HG02571 (cell line): ENCODE data around the gene CDKAL1.
"Not testable (repeated sequence)": the region's sequence is repeated elsewhere in the genome, so short reads cannot be mapped to it uniquely, and the experiment has no call there.

Experiments used
- ATAC-seq: cut with Tn5 transposase; IDR thresholded peaks from one replicate; pipeline ENCODE4 v1.9.1; 2021; ENCODE audit warnings: mild to moderate bottlenecking, moderate library complexity; ENCODE audit not compliant: unreplicated experiment

Gene CDKAL1

DNA sequence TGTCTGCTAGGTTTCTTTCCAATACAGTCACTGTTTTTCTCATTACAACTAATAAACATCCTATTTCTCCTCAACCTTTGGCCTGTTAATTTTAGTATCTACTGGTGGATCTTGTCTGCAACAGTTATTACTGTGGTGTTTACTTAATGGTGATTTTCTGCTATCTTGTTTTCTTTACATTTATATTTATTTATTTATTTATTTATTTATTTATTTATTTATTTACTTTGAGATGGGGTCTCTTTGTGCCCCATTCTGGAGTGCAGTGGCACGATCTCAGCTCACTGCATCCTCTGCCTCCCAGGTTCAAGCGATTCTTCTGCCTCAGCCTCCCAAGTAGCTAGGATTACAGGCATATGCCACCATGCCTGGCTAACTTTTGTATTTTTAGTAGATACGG is 15.1 kb downstream of the CDKAL1 start:
- ATAC-seq: not testable (repeated sequence)

DNA sequence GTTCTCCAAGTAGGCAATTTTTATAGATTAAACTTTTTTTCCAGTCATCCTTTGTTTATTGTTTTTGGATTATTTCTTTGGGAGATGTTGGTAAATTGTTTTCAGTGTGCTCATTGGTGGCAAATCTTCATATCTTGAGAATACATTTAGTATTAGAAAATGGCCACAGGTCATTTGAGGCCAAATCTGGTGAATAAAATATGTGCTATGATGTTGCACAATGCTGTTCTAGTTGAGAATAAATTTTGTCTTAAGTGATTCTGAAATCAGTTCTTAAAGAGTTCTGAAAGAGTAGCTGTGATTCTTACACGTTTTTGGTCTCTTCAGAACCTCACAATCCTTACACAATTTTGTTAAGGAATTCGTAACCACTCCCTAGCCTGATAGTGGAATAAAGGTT is 20.1 kb downstream of the CDKAL1 start:
- ATAC-seq: no peak

DNA sequence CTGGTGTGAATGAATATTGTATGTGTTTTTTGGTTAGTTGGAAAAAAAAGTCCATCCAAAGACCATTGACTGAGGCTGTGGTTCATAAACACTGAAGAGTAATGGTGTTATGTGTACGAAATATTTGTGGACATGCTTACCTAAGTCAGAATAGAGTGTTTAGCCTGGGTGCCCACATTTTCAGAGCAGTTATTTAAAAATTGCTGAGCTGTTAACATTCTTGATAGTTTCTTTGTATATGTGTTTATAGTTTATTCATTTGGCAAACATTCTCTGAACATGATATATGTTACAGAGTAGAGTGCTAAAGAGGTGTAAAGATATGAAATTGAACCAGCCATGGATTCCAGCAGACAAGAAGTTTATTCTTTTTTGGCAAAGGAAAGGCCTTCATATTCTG is 20.6 kb downstream of the CDKAL1 start:
- no peak for ATAC-seq

DNA sequence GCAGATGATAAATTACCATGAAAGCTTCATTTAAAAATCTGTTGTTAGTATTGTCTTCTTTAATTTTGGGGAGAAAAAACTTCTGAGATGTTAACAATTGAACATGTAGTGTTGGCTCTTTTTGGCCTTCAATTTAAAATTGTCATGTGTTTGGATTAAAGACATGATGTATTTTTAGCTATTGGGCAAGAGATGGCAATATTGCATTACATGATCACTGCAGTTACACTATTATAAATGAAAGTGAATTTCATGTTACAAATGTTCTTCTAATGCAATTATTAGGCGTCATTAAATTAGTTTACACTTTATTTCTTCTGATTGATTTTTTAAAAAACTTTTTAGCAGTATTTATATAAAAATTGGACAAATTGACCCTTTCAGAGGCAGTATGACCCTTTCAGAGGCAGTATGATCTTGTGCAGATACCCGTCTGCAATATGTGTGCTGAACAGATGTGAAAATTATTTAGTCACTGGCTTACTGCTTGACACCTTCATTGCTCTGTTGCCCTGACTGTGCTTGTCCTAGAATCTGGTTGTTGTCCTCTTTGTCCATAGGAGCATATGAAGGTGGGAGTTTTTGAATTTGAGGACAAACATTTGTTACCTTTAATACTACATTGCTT is 25.8 kb downstream of the CDKAL1 start:
- no peak for ATAC-seq

DNA sequence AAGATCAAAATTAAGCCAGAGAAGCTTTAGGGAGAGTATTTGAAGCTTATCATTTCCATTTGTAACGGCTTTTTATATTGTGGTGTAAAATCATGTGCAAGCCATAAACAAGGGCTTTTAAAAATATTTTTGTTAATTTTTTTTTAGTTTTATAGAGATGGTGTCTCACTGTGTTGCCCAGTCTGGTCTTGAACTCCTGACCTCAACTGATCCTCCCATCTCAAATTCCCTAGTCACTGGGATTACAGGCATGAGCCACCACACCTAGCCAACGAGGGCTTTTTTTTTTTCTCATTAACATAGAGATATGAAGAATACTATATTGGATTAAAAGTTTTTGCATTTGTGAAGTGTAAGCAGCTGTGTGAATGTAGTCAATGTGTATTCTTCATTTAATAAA is 29.1 kb downstream of the CDKAL1 start:
- ATAC-seq: no peak

DNA sequence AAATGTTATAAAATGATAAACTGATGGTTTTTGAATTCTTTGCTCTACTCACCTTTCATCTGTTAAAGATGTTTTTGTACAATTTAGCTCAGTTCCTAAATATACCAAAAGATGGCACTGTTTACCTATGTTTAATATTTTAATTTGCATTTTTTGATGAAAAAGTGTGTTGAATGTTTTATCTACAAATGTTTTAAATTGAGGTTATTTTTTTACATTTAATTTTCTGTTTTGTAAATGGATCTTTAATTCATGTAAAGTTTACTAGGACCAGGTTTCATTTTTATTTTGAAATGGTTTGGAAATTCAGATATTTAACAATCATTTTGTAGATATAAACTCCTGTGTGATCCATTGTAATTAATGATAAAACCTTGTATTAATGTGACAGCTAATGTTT is 30.0 kb downstream of the CDKAL1 start:
- ATAC-seq: no peak

DNA sequence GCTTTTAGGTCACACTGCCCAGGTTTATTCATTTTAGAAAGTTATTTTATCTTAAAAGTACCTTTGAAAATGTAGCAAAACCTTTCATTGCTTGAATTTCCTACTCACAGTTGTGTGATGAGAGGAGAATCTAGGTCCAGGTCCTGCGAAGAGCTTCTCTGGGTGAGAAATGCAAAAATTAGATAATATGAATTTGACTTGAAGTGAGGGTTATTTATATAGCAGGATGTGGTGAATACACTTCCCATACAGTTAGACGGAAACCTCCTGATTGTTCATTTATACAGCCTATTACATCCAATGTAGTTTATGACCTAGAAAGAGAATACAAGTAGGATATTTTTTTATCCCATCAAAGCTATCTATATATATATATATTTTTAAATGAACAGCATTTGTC is 30.5 kb downstream of the CDKAL1 start:
- no peak for ATAC-seq

DNA sequence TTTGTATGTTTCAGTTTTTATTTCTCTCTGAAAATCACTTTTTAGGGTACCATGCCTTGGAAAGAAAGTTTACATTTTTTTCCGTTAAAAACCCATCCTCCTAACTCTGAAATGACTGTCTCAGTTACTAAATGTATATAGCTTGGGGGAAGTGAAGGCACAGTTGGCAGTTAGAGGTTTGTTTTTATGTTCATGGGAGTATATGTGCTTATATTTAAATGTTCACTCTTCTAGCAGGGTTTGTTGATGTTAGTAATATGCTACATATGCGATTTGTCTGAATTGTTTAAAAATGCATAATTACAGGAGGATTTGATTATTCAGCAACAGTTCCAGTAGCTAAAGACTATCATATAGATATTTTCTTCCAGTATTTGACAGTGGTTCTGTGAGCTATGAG is 31.1 kb downstream of the CDKAL1 start:
- ATAC-seq: peak; percentile 48

DNA sequence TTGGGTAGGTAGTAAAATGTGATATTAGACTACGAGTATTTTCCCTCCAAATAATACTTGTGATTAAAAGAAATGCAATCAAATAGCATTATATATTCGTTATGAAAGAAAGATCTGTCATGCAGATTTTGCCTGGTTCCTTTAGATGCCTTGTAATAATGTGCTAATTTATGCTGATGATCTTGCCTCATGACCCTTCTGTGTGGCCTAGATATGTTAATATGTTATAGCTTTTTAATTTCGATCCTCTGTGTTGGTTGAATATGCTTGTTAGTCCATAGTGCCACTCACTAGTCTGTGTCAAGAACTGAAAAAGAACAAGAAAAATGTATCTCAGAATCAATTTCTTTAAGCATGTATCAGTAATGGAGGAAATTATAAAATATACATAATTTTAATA is 31.9 kb downstream of the CDKAL1 start:
- ATAC-seq: no peak

DNA sequence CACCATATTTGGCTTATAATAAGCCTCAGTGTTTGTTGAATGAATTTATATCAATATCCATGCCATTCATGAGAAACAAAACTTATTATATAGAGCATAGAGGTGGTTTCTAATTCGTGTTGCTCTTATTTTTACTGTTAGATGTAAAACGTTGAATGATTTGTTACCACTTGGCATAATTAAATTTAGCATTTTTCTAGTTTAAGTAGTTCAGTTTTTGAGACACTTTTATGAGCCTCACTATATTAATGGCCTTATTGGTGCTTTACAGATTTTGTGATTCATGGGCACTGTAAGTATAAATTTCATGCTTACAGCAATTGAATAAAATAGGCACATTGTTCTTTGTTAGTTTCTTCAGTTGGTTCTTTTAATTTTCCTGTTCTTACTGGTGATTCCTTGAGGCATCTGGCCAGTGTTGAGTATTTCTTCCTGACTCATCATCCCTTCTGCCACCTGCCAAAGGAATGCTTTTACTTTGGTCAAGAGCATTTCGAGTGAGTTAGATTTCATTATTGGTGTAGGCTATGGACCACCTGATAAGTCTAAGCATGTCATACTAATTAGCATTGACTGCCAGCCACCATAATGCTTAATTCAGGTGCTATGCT is 34.8 kb downstream of the CDKAL1 start:
- ATAC-seq: no peak

DNA sequence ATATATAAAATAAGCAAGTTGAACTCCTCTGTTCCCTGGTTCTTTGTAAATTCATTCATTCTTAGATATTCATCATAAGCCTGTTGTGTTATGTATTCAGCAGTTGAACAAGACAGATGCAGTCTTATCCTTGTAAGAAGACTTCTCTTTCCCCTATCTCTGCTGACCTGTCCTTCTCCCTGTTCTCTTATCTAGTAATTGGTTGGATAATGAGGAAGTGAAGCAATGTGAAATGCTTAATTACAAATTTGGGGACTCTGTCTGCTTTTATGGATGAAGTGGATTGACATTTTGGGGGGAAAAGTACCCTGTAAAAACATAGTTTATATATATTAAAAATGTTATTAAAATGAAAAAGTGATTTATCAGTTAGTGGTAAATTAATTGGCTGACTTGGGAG is 37.0 kb downstream of the CDKAL1 start:
- no peak for ATAC-seq

DNA sequence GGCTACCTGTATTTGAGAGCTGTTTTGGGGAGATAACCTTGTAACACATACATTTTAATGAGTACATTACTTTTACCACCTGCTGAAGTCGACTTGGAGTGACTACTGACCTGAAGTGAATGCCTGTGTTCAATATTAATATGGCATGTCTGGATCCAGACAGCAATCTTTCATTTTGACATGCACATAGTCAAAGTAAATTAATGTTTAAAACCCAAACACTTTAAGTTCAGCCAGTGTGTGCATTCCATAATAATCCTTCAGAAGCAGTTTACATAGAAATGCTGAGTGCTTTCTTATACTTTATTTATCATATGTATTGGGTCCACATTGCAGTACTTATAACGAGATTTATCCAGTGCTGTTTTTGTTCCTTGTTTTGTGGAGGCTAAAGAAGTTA is 38.0 kb downstream of the CDKAL1 start:
- no peak for ATAC-seq

DNA sequence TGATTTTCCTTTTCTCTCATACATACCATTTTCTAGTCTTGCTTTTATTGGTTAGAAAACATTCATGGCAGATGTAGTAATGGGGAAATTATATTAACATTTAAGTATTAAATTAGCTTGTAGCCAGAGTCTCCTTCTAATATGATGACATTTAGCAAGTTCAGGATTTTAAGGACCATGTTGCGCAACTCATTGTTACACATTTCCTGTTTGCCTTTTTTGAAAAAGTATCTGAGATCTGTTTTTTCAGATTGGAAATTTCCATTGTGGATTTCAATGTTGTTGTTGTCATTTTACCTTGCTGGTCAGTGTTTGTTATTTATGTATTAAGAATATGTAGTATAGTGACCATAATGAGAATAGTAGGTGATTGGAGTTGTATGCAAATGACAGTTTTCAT is 38.7 kb downstream of the CDKAL1 start:
- no peak for ATAC-seq

DNA sequence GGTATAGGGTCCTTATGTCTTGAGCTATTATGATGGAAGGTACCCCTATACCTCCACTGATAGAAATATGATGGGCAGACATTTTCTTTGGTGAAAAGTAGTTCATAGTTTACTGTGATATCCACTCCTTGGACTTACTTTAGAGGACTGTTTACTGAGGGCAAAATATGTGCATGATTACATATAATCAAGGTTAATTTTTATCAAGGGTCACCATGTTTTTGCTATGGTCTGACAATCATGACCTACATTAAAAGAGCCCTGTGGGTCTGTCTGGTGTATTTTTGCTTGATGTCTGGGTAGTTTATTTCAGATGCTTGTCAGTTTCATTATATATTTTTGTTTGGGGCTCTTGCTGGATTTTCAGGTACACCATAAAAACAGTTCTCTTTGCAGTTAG is 40.1 kb downstream of the CDKAL1 start:
- ATAC-seq: no peak

DNA sequence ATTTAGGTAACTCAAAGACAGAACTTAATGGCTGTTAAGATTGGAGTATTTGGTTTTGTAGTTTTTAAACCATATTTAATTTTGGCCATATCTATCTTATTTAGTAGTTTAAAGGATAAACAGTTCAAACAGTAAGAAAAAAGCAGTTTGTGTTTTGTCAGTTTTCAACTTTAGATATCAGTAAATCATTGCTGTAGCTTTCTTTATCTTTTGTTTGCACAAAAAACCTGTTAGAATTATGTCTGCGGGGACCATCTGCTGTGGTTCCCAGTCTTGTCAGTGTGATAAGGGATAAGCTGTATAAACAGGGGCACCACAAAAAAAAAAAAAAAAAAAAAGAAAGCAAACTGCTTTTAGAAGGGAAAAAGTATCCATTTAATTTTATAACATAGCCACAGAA is 40.9 kb downstream of the CDKAL1 start:
- no peak for ATAC-seq

DNA sequence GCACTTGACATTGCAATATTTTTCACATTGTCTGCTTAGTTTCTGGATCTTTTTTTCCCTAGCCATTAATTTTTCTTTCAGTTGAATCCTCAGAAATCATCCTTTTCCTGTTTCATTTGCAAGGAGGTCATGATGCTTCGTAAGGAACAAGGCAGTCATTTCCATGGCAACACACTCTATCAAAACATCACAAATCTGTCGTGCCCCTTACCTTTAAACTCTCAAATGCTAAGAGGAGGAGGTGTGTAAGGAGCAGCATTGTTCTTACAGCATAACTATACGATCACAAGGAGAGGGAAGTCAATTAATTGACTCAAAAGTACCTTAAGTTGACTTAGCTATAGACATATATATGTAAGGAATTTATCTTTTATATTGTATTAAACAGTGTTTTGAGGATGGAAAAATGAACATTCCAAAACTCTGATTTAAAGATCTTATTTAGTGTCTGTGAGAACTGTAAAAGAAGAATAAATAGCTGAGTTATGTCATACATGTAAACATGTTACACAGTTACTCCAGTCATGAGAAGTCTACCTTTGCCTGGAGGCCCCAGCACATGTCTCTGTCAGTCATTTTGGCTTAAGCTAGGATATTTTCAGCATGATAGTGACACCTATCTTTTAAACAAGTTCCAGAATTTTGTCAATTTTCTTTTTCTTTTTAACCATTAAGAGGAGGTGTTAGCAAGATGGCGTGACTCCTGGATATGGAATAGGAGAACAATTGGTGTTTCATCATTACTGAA is 41.6 kb downstream of the CDKAL1 start:
- no peak for ATAC-seq

DNA sequence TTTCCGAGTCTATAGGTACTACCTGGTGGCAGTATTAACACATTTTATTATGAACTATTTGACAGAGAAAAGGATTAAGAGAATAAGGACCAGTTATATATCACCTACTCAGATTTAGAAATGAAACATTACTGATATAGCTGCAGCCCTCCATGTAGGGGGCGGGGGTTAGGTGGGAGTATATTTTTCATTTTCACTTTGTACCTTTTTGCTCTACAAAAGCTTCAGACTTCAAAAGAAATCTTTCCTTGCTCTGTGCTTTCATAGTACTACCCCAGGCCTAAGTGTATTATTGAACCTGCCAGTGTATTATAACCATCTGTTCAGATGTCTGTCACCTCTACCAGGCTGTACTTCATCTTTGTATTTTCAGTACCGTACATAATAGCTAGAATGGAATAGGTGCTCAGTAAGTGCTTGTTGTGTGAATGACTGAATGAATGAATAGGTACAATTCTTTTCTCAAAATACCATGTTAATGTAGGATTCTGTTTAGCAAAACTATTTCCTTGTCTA is 43.0 kb downstream of the CDKAL1 start:
- ATAC-seq: no peak

DNA sequence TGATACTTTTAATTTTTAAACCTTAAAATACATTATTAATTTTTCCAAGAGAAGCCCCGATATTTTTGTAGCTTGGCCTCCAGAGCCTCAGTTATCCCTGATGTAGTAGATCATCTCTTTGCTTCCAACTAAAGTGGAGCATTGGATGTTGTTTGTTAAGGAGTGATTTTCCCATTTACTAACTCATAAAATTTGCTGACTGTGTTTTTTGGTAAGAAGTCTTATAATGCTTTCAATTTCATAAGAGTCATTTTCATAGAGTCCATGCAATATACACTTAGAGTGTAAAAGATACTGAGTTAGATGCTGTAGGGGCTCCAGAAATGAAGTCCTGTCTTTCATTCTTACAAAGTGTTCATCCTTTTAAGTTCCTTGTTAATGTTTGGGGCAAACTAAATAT is 46.8 kb downstream of the CDKAL1 start:
- ATAC-seq: no peak

DNA sequence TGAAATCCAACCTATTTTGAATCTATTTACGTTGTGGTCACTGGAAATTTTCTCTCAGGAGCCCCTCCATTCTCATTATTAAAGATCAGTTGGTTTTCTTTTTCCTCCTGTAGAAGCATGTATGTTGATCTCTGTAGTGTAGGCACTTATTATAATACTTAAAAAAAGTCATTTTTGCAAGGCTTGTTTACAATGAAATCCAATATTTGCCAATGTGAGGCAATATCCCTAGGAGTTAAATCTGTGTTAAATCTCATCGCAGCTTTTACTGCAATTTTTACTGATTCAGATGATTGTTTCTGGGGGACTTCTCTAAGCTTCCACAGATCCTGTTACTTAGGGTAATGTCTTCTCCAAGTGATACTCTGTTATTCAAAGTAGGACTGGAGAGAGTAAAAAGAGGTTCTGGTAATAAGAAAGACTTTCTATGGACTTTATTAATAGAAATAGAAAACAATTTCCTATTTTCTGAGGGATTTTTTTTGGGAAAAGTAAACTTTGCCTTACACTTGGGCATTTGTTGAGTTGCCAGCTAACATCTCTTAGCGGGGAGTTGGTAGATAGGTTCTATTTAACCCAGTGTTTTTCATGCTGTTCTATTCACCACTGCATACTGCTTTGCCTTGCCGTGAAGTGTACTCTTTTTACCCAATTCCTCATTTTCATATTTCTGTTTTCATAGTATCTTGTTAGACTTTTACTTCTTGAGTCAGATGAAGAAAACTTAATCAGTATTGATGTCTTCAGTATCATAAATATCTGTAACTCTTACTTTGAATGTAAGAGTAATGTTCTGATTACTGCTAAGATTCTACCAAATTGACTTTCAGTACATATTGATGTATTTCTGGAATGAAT is 48.6 kb downstream of the CDKAL1 start:
- ATAC-seq: no peak

DNA sequence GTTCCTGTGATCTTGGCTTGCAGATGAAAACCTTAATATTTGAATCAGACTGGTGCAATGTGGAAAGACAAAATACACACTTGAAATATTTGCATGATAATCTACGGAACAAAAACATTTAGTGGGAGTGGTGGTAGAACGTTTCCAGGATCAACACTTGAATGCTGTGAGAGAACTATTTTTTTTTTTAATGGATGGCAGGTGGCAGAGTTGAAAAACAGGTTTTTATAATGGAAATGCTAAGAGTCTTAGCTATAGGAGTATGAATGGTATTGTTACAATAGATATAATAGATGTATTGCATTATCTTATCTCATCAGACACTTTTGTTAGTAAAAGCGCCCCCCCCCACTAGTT is 49.2 kb downstream of the CDKAL1 start:
- ATAC-seq: no peak

DNA sequence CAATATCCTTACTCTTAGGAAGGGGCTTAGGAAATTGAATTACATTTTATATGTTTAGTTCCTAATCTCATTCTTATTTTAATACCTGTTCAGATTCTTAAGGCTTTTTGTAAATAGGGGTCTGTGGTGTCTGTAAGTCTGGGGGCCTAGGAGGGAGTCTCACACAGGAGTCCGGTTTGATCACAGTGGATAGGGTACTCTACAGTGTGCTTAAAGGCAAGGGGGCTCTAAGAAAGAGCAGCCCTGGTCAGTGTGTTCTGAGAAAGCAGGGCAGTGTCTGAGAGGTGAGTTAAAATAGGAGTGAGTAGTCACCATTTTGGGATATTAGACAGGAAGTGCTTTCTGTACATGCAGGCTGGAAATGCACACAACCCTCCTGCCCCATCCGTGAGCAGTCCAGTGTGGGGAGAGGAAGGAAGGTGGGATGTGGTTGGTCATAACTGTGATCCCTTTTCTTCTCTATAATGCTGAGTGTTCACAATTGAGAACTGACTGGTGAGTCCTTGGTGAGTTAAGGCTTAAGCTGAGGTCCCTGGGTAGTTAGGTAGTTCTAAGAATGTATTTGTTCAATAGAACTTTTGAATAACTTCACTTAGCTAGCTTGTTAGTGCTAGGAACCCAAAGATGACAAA is 50.0 kb downstream of the CDKAL1 start:
- ATAC-seq: no peak
